Measurements from ENCODE around the gene CYLD.

- TF ChIP-seq BCLAF1 (IDR thresholded peaks at IDR 0.05) = no peak
- no peak for TF ChIP-seq JUNB (IDR thresholded peaks at IDR 0.05)
- no peak for TF ChIP-seq CTCF (IDR thresholded peaks at IDR 0.05 in 2 of 3, conservative IDR thresholded peaks at IDR 0.05 in 1 of 3; ENCODE audit: control insufficient read depth in 2 of 3, extremely low read depth in 1 of 3, insufficient read depth in 1 of 3, low read depth in 3 of 3, low read length in 3 of 3)
- TF ChIP-seq POLR2A (IDR thresholded peaks at IDR 0.05; ENCODE audit: low read depth, low read length) = no peak
- no peak for TF ChIP-seq CUX1 (IDR thresholded peaks at IDR 0.05; ENCODE audit: insufficient replicate concordance, low read depth, low read length)
- no peak for TF ChIP-seq MXI1 (IDR thresholded peaks at IDR 0.05; ENCODE audit: low read depth, low read length)
Observed at GRCh38 chr16:50737420-50737959, 4.4 kb upstream of the CYLD start.
